Measurements from ENCODE around the gene FGD5.

Gene FGD5

GRCh38 chr3:14785207-14786155 is 33.3 kb upstream of the FGD5 start:
- no peak for TF ChIP-seq CTCF (IDR thresholded peaks at IDR 0.05)

- TF ChIP-seq CTCF (IDR thresholded peaks at IDR 0.05) = no peak
These were observed 32.4 kb upstream of the FGD5 start for GRCh38 chr3:14786369-14786768.

- TF ChIP-seq CTCF (IDR thresholded peaks at IDR 0.05) = no peak
These were observed 31.1 kb upstream of the FGD5 start for GRCh38 chr3:14787630-14788029.

- no peak for TF ChIP-seq CTCF (IDR thresholded peaks at IDR 0.05)
These were observed 30.1 kb upstream of the FGD5 start for GRCh38 chr3:14788644-14789043.

- no peak for TF ChIP-seq CTCF (IDR thresholded peaks at IDR 0.05)
These were observed 29.5 kb upstream of the FGD5 start for GRCh38 chr3:14789221-14789620.

GRCh38 chr3:14789640-14790285 is 29.0 kb upstream of the FGD5 start:
- TF ChIP-seq CTCF (IDR thresholded peaks at IDR 0.05) = no peak

- peak; percentile 90 for TF ChIP-seq CTCF (IDR thresholded peaks at IDR 0.05)
These were observed 27.3 kb upstream of the FGD5 start for GRCh38 chr3:14791343-14791945.

All from LNCAP (cell line).